Measurements from ENCODE around the gene BLM. TPM values are rescaled to one million over a fixed set of nuclear protein-coding genes. Genes with fewer than 3 reads are reported as not detected.
A peak's percentile ranks its signal among the peaks of the same experiment; 100 is the strongest.

BLM gene
- total and polyA plus RNA-seq, 4 donors = 2.2 to 8.7 (median 3.8) TPM

DNA sequence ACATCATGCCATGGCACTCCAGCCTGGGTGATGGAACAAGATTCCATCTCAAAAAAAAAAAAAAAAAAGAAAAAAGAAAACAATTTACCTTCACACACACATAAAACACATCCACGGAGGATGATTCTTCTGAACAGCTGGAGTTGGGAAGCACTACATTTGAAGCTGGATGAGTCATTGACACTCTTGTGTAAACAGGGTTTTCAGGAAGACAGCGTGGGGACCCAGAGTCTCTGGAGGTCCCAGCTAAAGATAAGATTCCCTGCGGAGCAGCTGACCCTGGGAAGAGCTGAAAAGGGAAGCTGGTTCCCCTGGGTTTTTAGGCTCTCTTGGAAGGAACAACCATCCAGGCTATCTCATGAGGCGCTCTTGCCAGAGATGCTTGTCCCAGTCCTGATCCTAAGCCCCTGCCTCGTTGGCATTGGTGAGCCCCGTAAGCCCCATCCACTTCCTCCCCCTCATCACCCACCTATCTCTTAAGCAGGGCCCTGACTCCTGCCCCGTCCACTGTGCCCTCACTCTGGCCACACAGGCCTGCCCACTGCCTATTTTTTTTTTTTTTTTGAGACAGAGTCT, 119.2 kb downstream of the BLM start:
- peak overlapping the region in 1 of 2 donors; percentile 10 for H3K27ac ChIP-seq (ENCODE audit: low read depth in 1 of 2, low read length in 1 of 2)
- WGBS, 2 donors = 55 to 60% methylated on average over 7 of the region's 7 CpGs
- H3K27me3 ChIP-seq (ENCODE audit: control insufficient read depth in 3 of 3, insufficient read depth in 3 of 3, low read length in 2 of 3) = no peaks in the 10 kb centered on the region
- DNase-seq = no peak
- no peaks in the 10 kb centered on the region for H3K9me3 ChIP-seq (ENCODE audit: control insufficient read depth in 4 of 4, insufficient read depth in 3 of 4, low read length in 3 of 4)
- peaks cover 0 to 8% (median 0%) of the 10 kb centered on the region in 5 donors for H3K4me1 ChIP-seq (ENCODE audit: control insufficient read depth in 5 of 5, insufficient read depth in 5 of 5, low read length in 5 of 5)
- ATAC-seq (ENCODE audit: insufficient read depth, low FRiP score) = no peak
- H3K36me3 ChIP-seq (ENCODE audit: control insufficient read depth in 4 of 4, insufficient read depth in 4 of 4, low read length in 4 of 4) = no peaks in the 10 kb centered on the region
- no peak overlapping the region for H3K4me3 ChIP-seq
- no peak overlapping the region for H3K9ac ChIP-seq (ENCODE audit: insufficient read depth in 1 of 2, low read length in 2 of 2)
- TF ChIP-seq CTCF (IDR thresholded peaks at IDR 0.05; ENCODE audit: control extremely low read depth, extremely low read depth) = no peak

GRCh38 chr15:90837094-90837493, 119.9 kb downstream of the BLM start:
- 88 to 90% methylated on average over 11 of the region's 11 CpGs for WGBS, 2 donors

DNA sequence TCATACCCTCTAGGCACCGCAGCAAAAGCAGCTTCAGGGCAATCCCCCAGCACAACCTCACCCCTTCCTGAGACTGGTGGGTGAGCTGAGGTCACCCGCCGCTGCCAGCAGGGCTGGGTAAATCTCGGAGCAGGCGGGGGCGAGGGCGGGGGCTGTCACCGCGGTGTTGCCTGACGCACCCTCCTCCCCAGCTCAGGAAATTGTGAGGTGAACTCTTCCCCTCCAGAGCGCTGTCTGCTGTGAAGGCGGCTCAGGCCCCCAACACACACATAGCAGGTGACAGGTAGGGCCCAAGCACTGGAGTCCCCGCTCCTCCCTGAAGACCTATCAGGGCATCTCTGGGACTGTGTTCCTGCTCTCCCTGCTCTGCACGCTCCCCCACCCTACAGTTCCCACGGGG, 121.0 kb downstream of the BLM start:
- Histone ChIP-seq H3K27me3 (ENCODE audit: control insufficient read depth in 3 of 3, insufficient read depth in 3 of 3, low read length in 2 of 3) (no peaks in the 10 kb centered on the region), H3K4me3 (no peak overlapping the region), H3K27ac (ENCODE audit: low read depth in 1 of 2, low read length in 1 of 2) (no peak overlapping the region), H3K9me3 (ENCODE audit: control insufficient read depth in 4 of 4, insufficient read depth in 3 of 4, low read length in 3 of 4) (no peaks in the 10 kb centered on the region), H3K9ac (ENCODE audit: insufficient read depth in 1 of 2, low read length in 2 of 2) (no peak overlapping the region), H3K4me1 (ENCODE audit: control insufficient read depth in 5 of 5, insufficient read depth in 5 of 5, low read length in 5 of 5) (peaks cover 0 to 8% (median 0%) of the 10 kb centered on the region in 5 donors), H3K36me3 (ENCODE audit: control insufficient read depth in 4 of 4, insufficient read depth in 4 of 4, low read length in 4 of 4) (no peaks in the 10 kb centered on the region)
- 30 to 52% methylated on average over 15 of the region's 15 CpGs for WGBS, 2 donors
- TF ChIP-seq CTCF (IDR thresholded peaks at IDR 0.05; ENCODE audit: control extremely low read depth, extremely low read depth) = no peak
- ATAC-seq (ENCODE audit: insufficient read depth, low FRiP score) (no peak), DNase-seq (no peak)

More at GRCh38 chr15:90837094-90837493, 119.9 kb downstream of the BLM start:
- H3K27me3 ChIP-seq (ENCODE audit: control insufficient read depth in 3 of 3, insufficient read depth in 3 of 3, low read length in 2 of 3) = no peaks in the 10 kb centered on the region
- ATAC-seq (ENCODE audit: insufficient read depth, low FRiP score) (no peak), DNase-seq (no peak)
- no peak overlapping the region for H3K27ac ChIP-seq (ENCODE audit: low read depth in 1 of 2, low read length in 1 of 2)
- no peaks in the 10 kb centered on the region for H3K9me3 ChIP-seq (ENCODE audit: control insufficient read depth in 4 of 4, insufficient read depth in 3 of 4, low read length in 3 of 4)
- no peak overlapping the region for H3K9ac ChIP-seq (ENCODE audit: insufficient read depth in 1 of 2, low read length in 2 of 2)
- H3K36me3 ChIP-seq (ENCODE audit: control insufficient read depth in 4 of 4, insufficient read depth in 4 of 4, low read length in 4 of 4) = no peaks in the 10 kb centered on the region
- peaks cover 0 to 8% (median 0%) of the 10 kb centered on the region in 5 donors for H3K4me1 ChIP-seq (ENCODE audit: control insufficient read depth in 5 of 5, insufficient read depth in 5 of 5, low read length in 5 of 5)
- H3K4me3 ChIP-seq = no peak overlapping the region
- TF ChIP-seq CTCF (IDR thresholded peaks at IDR 0.05; ENCODE audit: control extremely low read depth, extremely low read depth) = no peak

- Histone ChIP-seq H3K36me3 (ENCODE audit: control insufficient read depth in 4 of 4, insufficient read depth in 4 of 4, low read length in 4 of 4) (no peaks in the 10 kb centered on the region), H3K27ac (ENCODE audit: low read depth in 1 of 2, low read length in 1 of 2) (no peak overlapping the region), H3K9ac (ENCODE audit: insufficient read depth in 1 of 2, low read length in 2 of 2) (no peak overlapping the region), H3K4me1 (ENCODE audit: control insufficient read depth in 5 of 5, insufficient read depth in 5 of 5, low read length in 5 of 5) (peaks cover 0 to 8% (median 0%) of the 10 kb centered on the region in 5 donors), H3K4me3 (no peak overlapping the region), H3K27me3 (ENCODE audit: control insufficient read depth in 3 of 3, insufficient read depth in 3 of 3, low read length in 2 of 3) (no peaks in the 10 kb centered on the region), H3K9me3 (ENCODE audit: control insufficient read depth in 4 of 4, insufficient read depth in 3 of 4, low read length in 3 of 4) (no peaks in the 10 kb centered on the region)
- ATAC-seq (ENCODE audit: insufficient read depth, low FRiP score) (no peak), DNase-seq (no peak)
- WGBS, 2 donors = 81 to 85% methylated on average over 15 of the region's 15 CpGs
- no peak for TF ChIP-seq CTCF (IDR thresholded peaks at IDR 0.05; ENCODE audit: control extremely low read depth, extremely low read depth)
Measured at GRCh38 chr15:90838544-90838943, 121.4 kb downstream of the BLM start.

Measured in lung (tissue), 12 donors.